ENCODE measurements around the gene CYB561D1. TPM values are rescaled to one million over a fixed set of nuclear protein-coding genes. Genes with fewer than 3 reads are reported as not detected.

CYB561D1 gene
- total RNA-seq, 1 experiment from 2014 or later, result 5.7 TPM

GRCh38 chr1:109535971-109536491 is 42.1 kb downstream of the CYB561D1 start:
- DNase-seq (ENCODE audit: low spot score), result no peak
- H3K4me3 ChIP-seq (ENCODE audit: low read depth, low read length, poor library complexity, severe bottlenecking), result no peak overlapping the region
- H3K27me3 ChIP-seq (replicated peaks; ENCODE audit: insufficient read depth, low read depth, low read length, poor library complexity), result no peaks in the 10 kb centered on the region
- TF ChIP-seq CTCF (conservative IDR thresholded peaks at IDR 0.05; ENCODE audit: low read depth, low read length), result no peak
- BruUV-seq (replicated peaks), result no TSS peak
- no peak overlapping the region for H3K27ac ChIP-seq (ENCODE audit: low read depth, low read length, poor library complexity, severe bottlenecking)
- ChIA-PET CTCF (interaction anchor here (0.5 to 1.0 kb wide), 2 partner anchors 10 to 433 kb away, joined by 4 to 6 read pairs; no protein-coding TSS in a partner anchor), POLR2A (ENCODE audit: low non-redundant PET) (interaction anchor here (0.6 kb wide), 1 partner anchor 64 kb away, joined by 4 read pairs; no protein-coding TSS in a partner anchor)
- no peaks in the 10 kb centered on the region for H3K9me3 ChIP-seq (ENCODE audit: low read depth, low read length, poor library complexity, severe bottlenecking)
- H3K4me1 ChIP-seq (ENCODE audit: insufficient read depth, low read length, poor library complexity, severe bottlenecking), result peaks cover 4% of the 10 kb centered on the region
- intact Hi-C loops (cut with micrococcal nuclease; ENCODE audit: unreplicated experiment), result no loop called here
- no peaks in the 10 kb centered on the region for H3K36me3 ChIP-seq (ENCODE audit: insufficient read depth, low read length, poor library complexity, severe bottlenecking)

DNA sequence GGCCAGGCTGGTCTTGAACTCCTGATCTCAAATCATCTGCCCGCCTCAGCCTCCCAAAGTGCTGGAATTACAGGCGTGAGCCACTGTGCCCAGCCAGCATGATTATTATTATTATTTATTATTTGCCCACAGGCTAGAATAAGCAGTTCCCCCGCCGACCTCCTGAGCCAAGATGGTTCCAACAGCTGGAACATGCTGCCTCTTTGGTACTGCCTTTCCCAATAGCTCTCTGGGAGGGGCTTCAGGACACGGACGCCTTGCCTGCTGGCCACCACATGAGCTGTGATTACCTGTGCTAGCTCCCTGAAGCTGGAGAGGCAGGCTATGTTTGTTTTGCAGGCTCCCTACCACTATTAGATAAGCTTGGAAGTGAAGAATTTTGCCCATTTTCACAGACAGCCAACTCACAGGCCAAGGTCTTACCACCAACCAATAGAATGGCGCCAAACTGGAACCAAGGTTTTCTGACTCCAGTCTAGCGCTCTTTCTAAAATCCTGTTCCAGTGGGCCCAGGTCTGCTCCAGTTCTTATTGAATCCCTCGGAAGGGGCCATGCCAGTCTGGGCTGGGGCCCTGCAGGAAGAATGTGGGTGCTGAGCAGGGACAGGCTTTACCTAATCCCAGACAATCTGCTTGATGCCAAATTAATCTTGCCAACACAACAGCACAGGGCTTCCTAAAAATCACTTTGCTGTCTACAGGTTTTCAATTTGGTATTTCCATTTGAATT is 43.7 kb downstream of the CYB561D1 start:
- no peak for DNase-seq (ENCODE audit: low spot score)
- intact Hi-C loops (cut with micrococcal nuclease; ENCODE audit: unreplicated experiment), result no loop called here
- CTCF ChIA-PET, result no interaction called here
- Histone ChIP-seq H3K4me1 (ENCODE audit: insufficient read depth, low read length, poor library complexity, severe bottlenecking) (peaks cover 2% of the 10 kb centered on the region), H3K27ac (ENCODE audit: low read depth, low read length, poor library complexity, severe bottlenecking) (no peak overlapping the region), H3K4me3 (ENCODE audit: low read depth, low read length, poor library complexity, severe bottlenecking) (no peak overlapping the region), H3K27me3 (replicated peaks; ENCODE audit: insufficient read depth, low read depth, low read length, poor library complexity) (no peaks in the 10 kb centered on the region), H3K9me3 (ENCODE audit: low read depth, low read length, poor library complexity, severe bottlenecking) (no peaks in the 10 kb centered on the region), H3K36me3 (ENCODE audit: insufficient read depth, low read length, poor library complexity, severe bottlenecking) (no peaks in the 10 kb centered on the region)
- no TSS peak for BruUV-seq (replicated peaks)
- POLR2A ChIA-PET (ENCODE audit: low non-redundant PET), result no interaction called here
- TF ChIP-seq CTCF (conservative IDR thresholded peaks at IDR 0.05; ENCODE audit: low read depth, low read length) (no peak), EZH2 (IDR thresholded peaks at IDR 0.05; ENCODE audit: borderline replicate concordance, low read depth, low read length, poor library complexity, severe bottlenecking) (no peak)

DNA sequence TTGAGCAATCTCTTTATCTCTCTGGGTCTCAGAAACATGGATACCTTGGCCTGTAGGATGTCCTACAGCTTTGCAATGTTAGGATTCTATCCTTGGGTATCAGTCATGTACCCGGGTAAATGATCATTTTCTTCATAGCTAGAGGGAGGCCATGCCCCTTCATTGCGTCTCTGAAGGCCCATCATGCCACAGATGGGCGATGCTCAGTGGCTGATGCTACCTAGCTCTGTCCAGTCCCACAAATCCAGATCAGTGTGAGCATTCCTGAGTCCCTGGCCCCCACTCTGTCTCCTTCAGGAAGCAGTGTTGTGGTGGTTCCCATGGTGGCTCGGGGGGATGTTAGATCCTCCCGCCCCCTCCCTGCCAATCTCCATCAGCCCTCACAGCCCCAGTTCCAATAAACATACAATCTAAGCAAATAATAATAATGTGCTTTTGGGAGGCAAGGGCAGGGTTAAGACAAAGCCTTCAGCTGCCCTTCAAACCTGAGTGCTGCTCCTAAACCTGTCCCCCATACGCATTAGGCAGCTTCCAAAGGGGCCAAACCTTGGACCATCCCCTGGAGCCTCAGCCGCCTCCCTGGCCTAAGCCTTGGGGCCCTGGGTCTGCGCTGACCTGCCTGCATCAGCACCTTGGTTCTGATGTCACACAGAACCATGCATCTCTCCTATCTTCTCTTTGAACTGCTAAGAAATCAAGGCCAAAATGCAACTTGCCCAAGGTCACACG is 45.1 kb downstream of the CYB561D1 start:
- H3K4me1 ChIP-seq (ENCODE audit: insufficient read depth, low read length, poor library complexity, severe bottlenecking), result no peaks in the 10 kb centered on the region
- no peak for TF ChIP-seq CTCF (conservative IDR thresholded peaks at IDR 0.05; ENCODE audit: low read depth, low read length)
- TF ChIP-seq EZH2 (IDR thresholded peaks at IDR 0.05; ENCODE audit: borderline replicate concordance, low read depth, low read length, poor library complexity, severe bottlenecking), result no peak
- H3K36me3 ChIP-seq (ENCODE audit: insufficient read depth, low read length, poor library complexity, severe bottlenecking), result no peaks in the 10 kb centered on the region
- no peaks in the 10 kb centered on the region for H3K27me3 ChIP-seq (replicated peaks; ENCODE audit: insufficient read depth, low read depth, low read length, poor library complexity)
- CTCF ChIA-PET, result interaction anchor here (0.6 kb wide), 1 partner anchor 240 kb away, joined by 7 read pairs; no protein-coding TSS in a partner anchor
- POLR2A ChIA-PET (ENCODE audit: low non-redundant PET), result no interaction called here
- H3K9me3 ChIP-seq (ENCODE audit: low read depth, low read length, poor library complexity, severe bottlenecking), result no peaks in the 10 kb centered on the region
- no peak overlapping the region for H3K27ac ChIP-seq (ENCODE audit: low read depth, low read length, poor library complexity, severe bottlenecking)
- H3K4me3 ChIP-seq (ENCODE audit: low read depth, low read length, poor library complexity, severe bottlenecking), result no peak overlapping the region
- intact Hi-C loops (cut with micrococcal nuclease; ENCODE audit: unreplicated experiment), result no loop called here
- DNase-seq (ENCODE audit: low spot score), result no peak
- no TSS peak for BruUV-seq (replicated peaks)
